Activated CD4-positive, alpha-beta T cell treated with anti-CD3 and anti-CD28 coated beads, Interleukin-2, amount 50 U/mL, for 4 hours (primary cell): ENCODE measurements around the gene NCF4.

Source experiments
- DNase-seq, 2 experiments: peaks; one replicate each; pipeline ENCODE4 v3.0.0-alpha.2; 2020

Gene NCF4

GRCh38 chr22:36860821-36861659 is at the start of gene NCF4:
Gene NCF4, plus strand, starts transcription at chr22:36861006. Its CDS starts 166 bp downstream, at chr22:36861172.
- DNase-seq = peak in 1 of 2 experiments; percentile 2

- no peak for DNase-seq
Measured at GRCh38 chr22:36811094-36811800, 49.6 kb upstream of the NCF4 start.

- DNase-seq = no peak
Measured at GRCh38 chr22:36814801-36815200, 46.0 kb upstream of the NCF4 start.

- DNase-seq = no peak
Measured at GRCh38 chr22:36815558-36816338, 45.1 kb upstream of the NCF4 start.

- DNase-seq = no peak
Measured at GRCh38 chr22:36816339-36816635, 44.5 kb upstream of the NCF4 start.

GRCh38 chr22:36816636-36817524 is 43.9 kb upstream of the NCF4 start, which contains the start of gene PVALB:
Gene PVALB, minus strand, starts transcription at chr22:36817035. Its CDS starts 30 bp downstream, at chr22:36817005.
- DNase-seq = no peak

- no peak for DNase-seq
Measured at GRCh38 chr22:36817525-36817848, 43.3 kb upstream of the NCF4 start.

- DNase-seq = no peak
Measured at GRCh38 chr22:36818010-36818642, 42.7 kb upstream of the NCF4 start.

- DNase-seq = no peak
Measured at GRCh38 chr22:36819112-36819511, 41.7 kb upstream of the NCF4 start.

- no peak for DNase-seq
Measured at GRCh38 chr22:36822581-36822980, 38.2 kb upstream of the NCF4 start.

GRCh38 chr22:36823186-36823839 is 37.5 kb upstream of the NCF4 start:
- no peak for DNase-seq

- DNase-seq = no peak
Measured at GRCh38 chr22:36824655-36825054, 36.2 kb upstream of the NCF4 start.

GRCh38 chr22:36826262-36826661 is 34.5 kb upstream of the NCF4 start:
- DNase-seq = no peak

- DNase-seq = no peak
Measured at GRCh38 chr22:36828815-36829214, 32.0 kb upstream of the NCF4 start.

GRCh38 chr22:36829370-36830002 is 31.3 kb upstream of the NCF4 start:
- no peak for DNase-seq

GRCh38 chr22:36830601-36831000 is 30.2 kb upstream of the NCF4 start:
- DNase-seq = no peak

GRCh38 chr22:36831206-36831605 is 29.6 kb upstream of the NCF4 start:
- DNase-seq = no peak

GRCh38 chr22:36831717-36832116 is 29.1 kb upstream of the NCF4 start:
- DNase-seq = no peak

GRCh38 chr22:36833073-36833472 is 27.7 kb upstream of the NCF4 start:
- no peak for DNase-seq

GRCh38 chr22:36835903-36836302 is 24.9 kb upstream of the NCF4 start:
- no peak for DNase-seq
